ENCODE data around the gene KLC1. TPM values are rescaled to one million over a fixed set of nuclear protein-coding genes. Genes with fewer than 3 reads are reported as not detected.

KLC1 gene
- total and polyA plus RNA-seq, 10 of the 15 experiments (the other 5 are each of a cell fraction or from before 2014, with no cell fraction given): 5.5 to 137 (median 76.1) TPM

GRCh38 chr14:103731916-103732867 is 103.2 kb downstream of the KLC1 start:
- Histone ChIP-seq H3K9ac (ENCODE audit: control insufficient read depth, insufficient read depth, low read length) (no peak overlapping the region), H3K36me3 (ENCODE audit: control insufficient read depth in 2 of 2, insufficient read depth in 2 of 2, low read length in 1 of 2) (peaks cover 3 to 13% of the 10 kb centered on the region in 2 experiments; a peak in 3 of 4 replicates), H3K27me3 (replicated peaks in 1 of 2; ENCODE audit: control insufficient read depth in 2 of 2, insufficient read depth in 2 of 2, low read length in 1 of 2) (no peaks in the 10 kb centered on the region), H4K20me1 (ENCODE audit: control insufficient read depth, insufficient read depth) (no peaks in the 10 kb centered on the region), H3K4me1 (ENCODE audit: control insufficient read depth, insufficient read depth, low read length) (no peaks in the 10 kb centered on the region), H3K27ac (ENCODE audit: control insufficient read depth, insufficient read depth) (no peak overlapping the region), H3K4me2 (ENCODE audit: control insufficient read depth, insufficient read depth) (no peak overlapping the region), H3K4me3 (no peak overlapping the region), H2AFZ (ENCODE audit: control insufficient read depth, low read depth, low read length) (no peak overlapping the region), H3K79me2 (ENCODE audit: control insufficient read depth, insufficient read depth, low read length) (no peaks in the 10 kb centered on the region), H3K9me3 (replicated peaks; ENCODE audit: control insufficient read depth, insufficient read depth, low read length) (no peaks in the 10 kb centered on the region)
- in situ Hi-C loops (cut with MboI) (no loop called here), intact Hi-C loops (cut with micrococcal nuclease; ENCODE audit: unreplicated experiment) (no loop called here)
- ChIA-PET CTCF (interaction anchor here (0.7 kb wide), 1 partner anchor 94 kb away, joined by 3 read pairs; no protein-coding TSS in a partner anchor), POLR2A (no interaction called here), SMC1A (ENCODE audit: uncharacterized antibody, unreplicated experiment) (interaction anchor here (1.6 kb wide), 1 partner anchor 120 kb away, joined by 3 read pairs; no protein-coding TSS in a partner anchor), RAD21 (ENCODE audit: unreplicated experiment) (interaction anchor here (1.3 kb wide), 1 partner anchor 158 kb away, joined by 3 read pairs; no protein-coding TSS in a partner anchor)
- BruUV-seq (replicated peaks): no TSS peak
- no peak for TF ChIP-seq EED (IDR thresholded peaks at IDR 0.05; ENCODE audit: low read depth)
- TF ChIP-seq BCL11A (IDR thresholded peaks at IDR 0.05; ENCODE audit: low read depth, low read length): no peak
- TF ChIP-seq NFYB (IDR thresholded peaks at IDR 0.05; ENCODE audit: insufficient read depth, low read depth, low read length): no peak
- TF ChIP-seq POLR2A (IDR thresholded peaks at IDR 0.05; ENCODE audit: low read depth, low read length): peak; percentile 28; the same call in 1 of the 2 replicates
- TF ChIP-seq, protein P1, sequence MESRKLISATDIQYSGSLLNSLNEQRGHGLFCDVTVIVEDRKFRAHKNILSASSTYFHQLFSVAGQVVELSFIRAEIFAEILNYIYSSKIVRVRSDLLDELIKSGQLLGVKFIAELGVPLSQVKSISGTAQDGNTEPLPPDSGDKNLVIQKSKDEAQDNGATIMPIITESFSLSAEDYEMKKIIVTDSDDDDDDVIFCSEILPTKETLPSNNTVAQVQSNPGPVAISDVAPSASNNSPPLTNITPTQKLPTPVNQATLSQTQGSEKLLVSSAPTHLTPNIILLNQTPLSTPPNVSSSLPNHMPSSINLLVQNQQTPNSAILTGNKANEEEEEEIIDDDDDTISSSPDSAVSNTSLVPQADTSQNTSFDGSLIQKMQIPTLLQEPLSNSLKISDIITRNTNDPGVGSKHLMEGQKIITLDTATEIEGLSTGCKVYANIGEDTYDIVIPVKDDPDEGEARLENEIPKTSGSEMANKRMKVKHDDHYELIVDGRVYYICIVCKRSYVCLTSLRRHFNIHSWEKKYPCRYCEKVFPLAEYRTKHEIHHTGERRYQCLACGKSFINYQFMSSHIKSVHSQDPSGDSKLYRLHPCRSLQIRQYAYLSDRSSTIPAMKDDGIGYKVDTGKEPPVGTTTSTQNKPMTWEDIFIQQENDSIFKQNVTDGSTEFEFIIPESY (IDR thresholded peaks at IDR 0.05): no peak
- TF ChIP-seq HDAC6 (IDR thresholded peaks at IDR 0.05; ENCODE audit: unreplicated experiment): no peak
- FAIRE-seq: no peak
- no peak for ATAC-seq
- DNase-seq (ENCODE audit: low read depth, low spot score): no peak
- 90% methylated on average over 24 of the region's 24 CpGs for WGBS (ENCODE audit: insufficient coverage, insufficient replicate concordance, low lambda C conversion rate, missing lambda C conversion rate)

Measured in GM12878 (cell line).